Stromal cell of bone marrow (primary cell): ENCODE data around the gene ICAM4.
A peak's percentile ranks its signal among the peaks of the same experiment; 100 is the strongest.
"Not testable (repeated sequence)": the region's sequence is repeated elsewhere in the genome, so short reads cannot be mapped to it uniquely, and the experiment has no call there.

Experiments used
- DNase-seq: peaks from one replicate; pipeline ENCODE4 v3.0.0-alpha.2; 2012; ENCODE audit warnings: low read depth

The ICAM4 gene

DNA sequence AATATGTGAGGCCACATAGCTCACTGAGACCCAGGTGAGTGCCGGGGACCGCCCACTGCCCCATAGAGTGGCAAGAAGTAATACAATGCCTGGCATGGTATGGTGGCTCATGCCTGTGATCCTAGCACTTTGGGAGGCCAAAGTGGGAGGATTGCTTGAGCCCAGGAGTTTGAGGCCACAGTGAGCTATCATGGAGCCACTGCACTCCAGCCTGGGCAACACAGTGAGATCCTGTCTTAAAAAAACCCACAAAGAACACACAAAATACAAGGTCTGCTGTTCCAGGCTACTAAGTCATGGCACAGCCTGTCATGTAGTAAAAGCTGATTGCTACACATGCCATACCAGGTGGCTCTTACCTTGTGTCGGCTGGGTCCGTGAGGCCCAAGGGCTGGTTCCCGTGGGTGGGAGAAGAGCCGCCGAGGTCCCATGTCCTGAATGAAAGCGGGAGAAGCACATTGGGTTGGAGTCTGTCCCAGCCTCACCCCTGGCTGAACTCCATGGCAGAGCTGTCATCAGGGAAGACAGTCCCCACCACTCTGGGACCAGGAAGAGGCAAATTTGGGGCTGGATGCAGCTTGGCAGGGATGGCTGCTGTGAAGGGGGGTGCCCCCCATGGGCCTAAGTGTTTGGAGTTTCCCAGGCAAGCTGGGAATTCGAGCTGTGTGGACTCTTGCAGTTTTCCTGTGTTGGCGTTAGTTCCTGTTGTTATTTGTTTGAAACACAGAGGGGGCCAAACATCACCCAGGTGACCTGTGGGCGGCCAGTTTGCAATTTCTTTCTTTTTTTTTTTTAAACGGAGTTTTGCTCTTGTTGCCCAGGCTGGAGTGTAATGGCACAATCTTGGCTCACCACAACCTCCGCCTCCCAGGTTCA, 32.3 kb downstream of the ICAM4 start:
- DNase-seq = no peak

DNA sequence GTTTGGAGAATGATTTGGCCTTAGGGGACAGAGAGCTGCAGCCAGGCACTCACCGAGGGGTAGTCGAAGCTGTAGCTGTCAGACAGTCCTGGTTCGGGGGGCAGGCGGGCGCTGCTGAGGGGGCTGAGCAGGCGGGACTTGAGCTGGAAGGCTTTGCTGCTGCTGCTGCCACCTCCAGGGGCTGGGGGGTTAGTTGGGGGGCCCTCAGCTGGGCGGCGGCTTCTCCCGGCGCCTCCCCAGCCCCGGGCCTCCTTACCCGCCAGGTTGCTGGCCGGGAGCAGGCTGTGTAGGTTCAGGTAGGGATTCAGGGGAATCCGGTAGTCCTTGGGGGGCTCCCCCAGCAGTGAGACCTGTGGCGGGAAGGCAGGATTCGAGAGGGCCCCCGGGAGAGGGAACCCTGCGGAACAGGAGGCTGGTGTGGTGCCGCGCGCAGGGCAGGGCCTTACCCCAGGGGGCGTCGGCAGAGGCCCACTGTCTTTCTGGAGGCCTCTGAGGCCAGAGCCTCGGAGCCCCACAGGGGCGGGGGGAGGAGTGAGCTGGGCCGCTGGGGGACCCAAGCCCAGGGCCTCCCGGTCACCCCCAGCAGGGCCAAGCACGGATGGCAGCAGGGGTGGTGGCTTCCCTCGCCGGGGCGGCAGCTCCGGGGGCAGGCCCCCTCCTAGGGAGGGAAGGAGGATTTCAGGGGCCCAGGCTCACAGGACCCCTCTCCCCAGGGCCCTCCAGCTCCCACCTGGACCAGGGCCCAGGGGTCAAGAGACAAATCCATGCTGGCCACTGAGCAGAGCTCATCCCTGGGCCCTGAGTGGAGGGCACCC, 34.1 kb downstream of the ICAM4 start:
- DNase-seq = no peak

DNA sequence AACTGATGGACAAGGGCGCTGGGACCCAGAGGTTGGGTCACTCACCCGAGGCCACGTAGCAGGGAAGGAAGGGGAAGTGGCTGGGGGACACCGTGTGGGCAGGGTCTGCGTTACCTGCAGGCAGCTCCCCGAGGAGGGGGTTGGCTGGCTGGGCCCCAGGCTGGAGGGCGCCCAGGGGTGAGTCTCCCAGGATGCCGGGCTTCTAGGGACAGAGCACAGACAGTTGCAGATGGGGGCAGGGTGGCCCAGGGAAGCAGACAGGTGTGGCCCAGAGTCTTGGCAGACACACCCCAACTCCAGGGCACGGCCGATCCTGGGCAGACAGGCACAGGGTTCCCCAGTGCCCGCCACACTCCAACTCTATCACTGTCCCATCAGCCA, 34.7 kb downstream of the ICAM4 start:
- DNase-seq = no peak

DNA sequence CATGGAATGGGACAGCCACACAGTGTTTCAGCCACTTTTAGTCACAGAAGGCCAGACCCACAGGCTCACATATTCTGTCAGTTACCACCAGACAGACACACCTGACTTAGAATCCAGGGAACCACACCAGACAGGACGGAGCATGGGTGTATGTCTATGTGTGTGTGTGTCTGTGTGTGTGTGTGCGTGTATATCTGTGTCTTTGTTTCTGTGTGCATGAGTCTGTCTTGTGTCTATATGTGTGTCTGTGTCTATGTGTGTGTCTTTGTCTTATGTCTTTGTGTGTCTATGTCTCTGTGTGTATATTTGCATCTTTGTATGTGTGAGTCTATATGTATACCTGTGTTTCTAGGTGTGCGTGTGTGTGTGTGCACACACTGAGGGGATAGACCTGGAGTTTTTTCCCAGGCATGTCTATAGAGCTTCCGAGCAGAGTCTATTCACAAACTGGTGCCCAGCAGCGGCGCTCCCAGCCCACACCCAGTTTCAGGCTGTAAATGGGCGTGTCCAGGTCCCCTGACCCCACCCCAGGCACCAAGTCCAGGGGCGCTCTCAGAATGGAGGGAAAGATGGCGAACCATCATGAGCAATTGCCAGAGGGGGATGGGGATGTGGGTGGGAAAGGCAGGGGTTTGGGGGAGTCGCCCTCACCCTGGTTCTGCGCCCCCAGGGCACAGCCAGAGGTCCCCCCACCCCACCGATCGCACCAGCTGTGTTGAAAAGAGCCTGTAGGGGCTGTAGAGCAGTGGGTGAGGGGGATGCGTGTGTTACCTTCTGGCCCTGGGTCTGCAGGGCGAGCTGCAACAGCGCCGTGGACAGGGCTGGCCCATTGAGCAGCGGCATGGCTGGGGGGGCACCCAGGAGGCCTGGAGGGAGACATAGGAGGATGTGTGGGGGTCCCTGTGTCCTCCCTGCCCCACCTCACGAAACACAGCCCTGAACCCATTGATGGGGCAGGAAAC, 35.4 kb downstream of the ICAM4 start:
- DNase-seq = no peak

DNA sequence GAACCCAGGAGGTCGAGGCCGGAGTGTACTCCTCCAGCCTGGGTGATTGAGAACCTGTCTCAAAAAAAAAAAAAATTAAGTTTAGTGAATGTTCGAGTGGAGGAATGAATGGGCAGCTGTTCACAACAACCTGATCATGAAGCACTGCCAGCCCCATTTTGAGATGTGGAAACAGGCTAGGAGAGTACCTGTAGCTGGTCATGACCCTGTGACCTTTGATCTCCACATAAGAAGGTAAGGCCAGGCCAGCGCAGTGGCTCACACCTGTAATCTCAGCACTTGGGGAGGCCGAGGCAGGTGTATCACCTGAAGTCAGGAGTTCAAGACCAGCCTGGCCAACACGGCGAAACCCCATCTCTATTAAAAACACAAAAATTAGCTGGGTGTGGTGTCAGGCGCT, 39.0 kb downstream of the ICAM4 start:
- no peak for DNase-seq

DNA sequence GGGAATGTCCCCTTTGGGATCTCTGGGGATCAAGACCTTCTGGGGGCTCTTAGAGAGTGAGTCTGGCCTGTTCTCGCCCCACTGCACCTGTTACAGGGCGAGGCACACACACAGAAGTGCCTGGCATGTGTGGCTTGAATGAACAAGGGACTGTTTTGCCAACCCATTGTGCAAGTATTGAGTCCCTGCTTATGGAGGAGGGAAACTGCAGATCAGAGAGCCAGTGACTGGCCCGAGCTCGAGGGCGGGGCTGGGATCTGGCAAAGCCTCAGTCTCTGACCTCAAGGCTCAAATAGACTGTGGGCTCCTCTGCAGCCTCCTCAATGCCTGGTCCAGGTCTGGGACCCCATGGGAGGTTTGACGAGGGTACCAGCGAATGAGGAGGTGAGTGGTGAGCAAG, 41.0 kb downstream of the ICAM4 start:
- no peak for DNase-seq

DNA sequence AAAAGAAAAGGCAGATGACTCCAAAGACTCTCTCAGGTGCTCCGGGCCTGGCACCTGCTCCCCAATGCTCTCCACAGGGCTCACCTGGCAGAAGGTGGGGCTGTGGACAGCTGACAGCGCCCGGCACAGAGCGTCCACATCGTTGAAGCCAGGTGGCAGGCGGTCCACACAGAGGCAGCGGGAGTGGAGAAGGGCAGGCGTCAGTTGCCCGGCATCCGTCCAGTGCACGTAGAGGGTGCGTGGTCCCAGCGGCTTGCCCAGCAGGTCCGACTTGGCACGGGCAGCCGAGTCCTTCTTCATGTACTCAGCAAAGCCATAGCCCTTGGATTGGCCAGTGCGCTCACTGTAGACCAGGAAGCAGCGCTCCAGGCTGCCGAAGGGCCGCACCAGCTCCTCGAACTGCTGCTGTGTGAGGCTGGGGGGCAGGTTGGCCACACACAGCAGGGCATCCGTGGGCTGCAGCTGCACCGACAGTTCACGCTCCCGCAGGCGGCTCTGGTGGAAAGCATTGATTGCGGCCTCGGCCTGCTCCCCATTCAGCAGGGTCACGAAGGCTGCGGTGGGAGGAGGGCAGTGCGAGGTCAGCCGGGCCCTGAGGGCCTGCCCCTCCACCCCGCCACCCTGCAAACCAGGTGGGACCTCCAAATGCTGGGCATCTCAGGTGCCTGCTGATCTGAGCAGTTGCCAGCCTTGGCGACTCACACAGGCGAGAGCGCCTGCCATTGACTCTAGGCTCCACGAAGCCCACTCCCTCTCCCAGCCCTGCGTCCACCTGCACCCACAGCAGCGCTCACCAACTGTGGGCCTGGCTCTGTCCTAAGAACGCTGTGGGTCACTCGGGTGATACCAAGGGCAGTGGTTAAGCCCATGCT, 42.0 kb downstream of the ICAM4 start:
- DNase-seq = no peak

DNA sequence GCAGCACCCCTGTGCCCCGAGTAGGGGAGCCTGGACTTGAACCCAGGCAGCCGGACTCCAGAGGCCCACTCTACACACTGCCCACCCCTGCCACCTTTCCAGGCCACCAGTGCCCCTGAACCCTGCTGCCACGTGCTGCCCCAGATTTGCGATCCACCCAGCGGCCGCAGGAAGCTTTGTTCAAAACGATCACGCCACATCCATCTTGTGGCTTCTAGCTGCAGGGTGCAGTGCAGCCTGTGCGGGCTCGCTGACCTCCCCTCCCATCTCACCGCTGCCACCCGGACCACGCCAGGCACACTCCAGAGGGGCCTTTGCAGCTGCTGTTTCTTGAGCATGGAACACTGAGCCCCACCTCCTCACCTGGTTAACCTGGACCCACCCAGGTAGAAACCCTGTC, 42.8 kb downstream of the ICAM4 start:
- DNase-seq = no peak

DNA sequence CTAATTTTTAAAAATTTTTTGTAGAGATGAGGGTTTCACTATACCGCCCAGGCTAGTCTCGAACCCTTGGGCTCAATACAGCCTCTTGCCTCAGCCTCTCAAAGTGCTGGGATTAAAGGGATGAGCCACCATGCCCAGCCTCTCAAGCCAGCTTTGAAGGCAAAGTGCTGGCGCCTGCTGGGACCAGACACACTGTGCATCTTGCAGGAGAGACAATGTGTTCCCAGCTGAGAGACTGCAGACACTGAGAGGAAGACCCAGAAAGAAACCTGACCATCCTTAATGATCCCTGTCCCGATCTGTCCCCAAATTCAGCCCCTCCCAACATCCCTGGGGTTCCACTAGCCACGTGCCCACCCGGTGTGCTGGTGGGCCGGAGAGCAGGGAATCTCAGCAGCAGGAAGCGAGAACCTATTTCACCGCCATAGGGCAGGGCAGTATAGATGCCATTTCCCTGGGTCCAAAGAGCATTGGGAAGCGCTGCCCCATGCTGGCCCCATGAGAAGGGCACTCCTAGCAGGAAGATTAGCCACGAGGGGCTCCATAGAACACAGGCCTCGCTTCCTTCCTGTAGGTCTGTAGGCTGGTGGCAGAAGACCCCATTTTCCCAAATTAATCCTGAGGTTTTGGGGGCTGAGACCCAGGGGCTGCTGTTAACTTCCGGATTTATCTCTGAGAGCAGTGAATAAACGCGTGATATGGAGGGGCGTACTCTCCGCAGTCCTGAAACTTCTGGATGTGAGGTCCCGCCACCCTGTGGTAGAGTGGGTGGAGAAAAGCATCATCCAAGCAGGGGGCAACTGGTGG, 45.6 kb downstream of the ICAM4 start:
- DNase-seq = no peak

DNA sequence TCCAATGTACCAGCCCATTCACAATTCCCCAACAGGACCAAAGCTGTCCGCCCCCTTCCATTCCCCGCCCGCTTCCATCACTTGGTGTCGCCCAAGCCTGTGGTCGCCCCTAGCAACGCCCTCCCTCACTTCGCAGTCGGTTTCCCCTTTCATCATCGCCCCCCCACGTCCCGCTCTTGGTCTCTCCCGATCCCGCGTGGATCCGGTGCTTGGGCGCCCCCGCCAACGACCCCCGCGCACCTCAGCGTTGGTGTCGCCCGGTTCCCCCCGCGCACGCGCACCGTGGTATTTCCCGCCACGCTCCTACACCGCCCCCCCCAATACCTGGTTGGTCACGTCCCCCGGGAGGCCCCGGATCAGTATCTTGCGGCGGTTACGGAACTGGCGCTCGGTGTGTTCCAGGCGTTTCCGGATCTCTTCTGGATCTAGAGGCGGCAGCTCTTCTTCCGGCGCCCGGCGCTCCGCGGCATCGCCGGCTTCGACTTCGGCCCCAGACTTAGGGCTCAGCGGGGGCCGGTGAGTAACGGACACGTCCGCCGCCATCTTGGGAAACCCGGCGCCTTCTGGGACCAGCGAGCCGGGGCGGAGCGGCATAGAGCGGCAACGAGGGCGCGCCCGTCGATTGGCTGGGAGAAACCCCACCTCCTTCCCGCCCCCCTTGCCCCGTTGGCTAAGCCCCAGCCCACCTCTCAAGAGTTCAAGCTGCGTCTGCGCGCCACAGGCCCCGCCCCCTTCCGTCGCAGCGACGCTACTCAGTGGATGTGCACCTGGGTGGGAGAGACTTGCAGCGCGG, 46.4 kb downstream of the ICAM4 start, which contains the start of gene RAVER1:
Gene RAVER1, minus strand, starts transcription at position 565 of the 793 bp plus-strand sequence. Its CDS starts 22 bp downstream, at position 543.
- DNase-seq = peak; percentile 93

DNA sequence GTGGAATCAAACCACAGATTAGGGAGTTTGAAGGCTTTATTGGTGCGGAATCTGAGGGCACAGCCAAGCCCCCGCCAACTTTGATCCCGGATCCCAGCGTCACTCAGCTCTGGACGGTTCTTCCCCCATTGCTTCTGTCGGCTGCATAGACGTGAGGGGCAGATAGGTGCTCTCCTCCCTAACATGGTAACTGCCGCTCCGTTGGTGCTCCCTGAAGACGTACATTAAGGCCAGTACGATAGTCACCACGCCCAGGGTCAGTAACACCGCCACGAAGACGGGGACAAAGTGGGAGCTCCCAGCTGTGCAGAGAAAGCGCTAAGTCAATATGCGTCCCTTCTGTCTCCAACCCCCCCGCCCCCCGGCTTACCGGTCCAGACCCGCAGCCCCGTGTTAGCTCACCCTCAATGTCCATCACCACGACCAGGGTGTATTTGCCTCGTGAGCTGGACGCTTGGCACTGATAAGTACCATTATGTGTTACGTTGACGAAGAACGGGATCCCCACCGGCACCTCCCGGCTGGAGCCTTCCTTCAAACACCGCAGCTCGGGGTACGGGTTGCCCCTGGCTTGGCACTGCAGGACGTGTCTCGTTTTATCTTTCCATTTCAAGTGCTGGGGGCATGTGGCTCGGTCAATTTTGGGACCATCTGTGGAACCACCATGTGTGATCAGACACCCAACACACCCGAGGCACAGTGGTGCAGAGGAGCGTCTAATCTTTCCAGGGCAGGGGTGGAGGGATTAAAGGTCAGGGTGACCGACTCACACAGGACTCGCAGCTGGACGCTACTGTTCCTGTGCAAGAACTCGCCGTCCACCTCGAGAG, 47.2 kb downstream of the ICAM4 start:
- DNase-seq = no peak

DNA sequence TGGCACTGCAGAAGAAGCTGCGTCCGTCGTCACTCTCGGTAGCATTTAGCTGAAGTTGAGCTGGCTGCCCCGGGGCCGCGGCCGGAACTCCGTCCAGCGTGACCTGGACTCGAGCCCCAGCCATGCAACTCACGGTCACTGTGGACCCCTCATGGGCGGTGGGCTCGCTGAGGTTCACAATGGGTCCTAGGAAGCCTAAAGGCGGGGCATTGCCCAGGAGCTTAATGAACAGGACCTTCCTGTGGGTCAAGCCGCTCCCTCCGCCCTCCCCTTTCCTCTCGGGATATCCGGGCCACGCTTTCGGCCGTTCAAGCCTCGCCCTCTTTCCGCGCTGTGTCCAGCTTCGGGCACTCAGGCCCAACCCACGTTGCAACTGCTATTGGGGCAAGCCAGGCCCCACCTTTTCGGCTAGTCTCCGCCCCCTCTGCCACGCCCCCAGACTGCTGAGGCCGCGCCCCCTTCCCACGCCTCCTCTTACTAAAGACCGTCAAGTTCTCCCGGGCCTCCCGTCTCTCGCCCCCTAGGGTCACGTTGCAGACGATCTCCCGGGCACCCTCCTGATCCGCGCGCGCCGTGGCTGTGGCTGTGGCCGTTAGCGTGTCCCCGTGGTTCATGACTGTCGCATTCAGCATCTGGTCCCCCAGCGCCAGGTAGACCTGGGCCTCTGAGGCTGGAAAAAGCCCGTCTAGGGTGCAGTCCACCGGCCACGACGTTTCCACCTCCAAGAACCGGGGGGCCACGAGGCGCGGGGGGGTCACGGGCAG, 48.0 kb downstream of the ICAM4 start:
- peak; percentile 92 for DNase-seq

DNA sequence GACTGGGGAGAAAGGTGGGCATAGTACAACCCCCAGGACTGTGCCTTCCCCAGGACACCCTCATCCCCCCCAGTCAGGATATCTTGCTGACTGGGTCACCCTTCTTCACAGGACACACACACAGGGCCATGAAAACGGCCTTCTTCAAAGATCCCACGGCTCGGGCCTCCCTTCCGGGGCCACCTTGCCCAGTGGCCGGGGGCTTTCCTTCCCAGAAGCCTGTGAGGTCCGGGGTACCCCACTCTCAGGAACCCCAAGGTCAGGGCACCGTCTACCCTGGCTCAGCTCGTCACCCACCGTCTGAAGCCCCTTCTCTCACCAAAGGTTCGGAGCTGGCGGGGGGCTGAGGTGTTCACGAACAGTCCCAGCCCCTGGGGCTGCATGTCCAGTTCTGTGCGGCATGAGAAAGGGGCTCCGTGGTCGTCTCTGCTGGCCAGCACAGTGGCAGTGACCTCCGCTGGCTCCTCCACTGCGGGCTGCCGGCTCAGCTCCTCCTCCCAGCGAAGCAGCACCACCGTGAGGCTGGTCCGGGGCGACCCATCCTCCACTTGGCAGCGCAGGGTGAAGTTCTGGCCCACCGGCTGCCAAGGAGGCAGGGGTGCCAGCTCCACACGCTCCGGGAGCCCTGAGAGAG, 48.7 kb downstream of the ICAM4 start:
- DNase-seq = no peak

DNA sequence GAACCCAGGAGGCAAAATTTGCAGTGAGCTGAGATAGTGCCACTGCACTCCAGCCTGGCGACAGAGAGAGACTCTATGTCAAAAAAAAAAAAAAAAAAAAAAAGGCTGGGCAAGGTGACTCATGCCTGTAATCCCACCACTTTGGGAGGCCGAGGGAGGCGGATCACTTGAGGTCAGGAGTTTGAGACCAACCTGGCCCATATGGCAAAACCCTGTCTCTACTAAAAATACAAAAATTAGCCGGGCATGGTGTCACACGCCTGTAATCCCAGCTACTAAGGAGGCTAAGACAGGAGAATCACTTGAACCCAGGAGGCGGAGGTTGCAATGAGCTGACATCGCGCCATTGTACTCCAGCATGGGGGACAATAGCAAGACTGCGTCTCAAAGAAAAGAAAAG, 50.0 kb downstream of the ICAM4 start:
- not testable (repeated sequence) for DNase-seq
